Spleen (tissue), 7 donors: ENCODE data around the gene BBIP1.

Experiments used
- CTCF ChIP-seq, 11 experiments: fragments of 200-600 bp in 7 of 11; fragments of 450-650 bp in 4 of 11; sonication (generic) in 4 of 11; IDR thresholded peaks in 8 of 11; conservative IDR thresholded peaks in 3 of 11; 1 replicate in 7 of 11; 2 replicates in 4 of 11; pipeline versions ENCODE4 v1.4.0 to v1.8.0; 2016 to 2021; ENCODE audit warnings: antibody characterized with exemption in 11 of 11, inconsistent platforms in 4 of 11, mild to moderate bottlenecking in 1 of 11
- POLR2A ChIP-seq, 3 donors: fragments of 450-650 bp; IDR thresholded peaks; one replicate each; pipeline ENCODE4 v1.5.1; 2017; ENCODE audit warnings: antibody characterized with exemption in 3 of 3, mild to moderate bottlenecking in 1 of 3
- POLR2AphosphoS5 ChIP-seq, 3 donors: sonication (generic); formaldehyde crosslinking; IDR thresholded peaks; one replicate each; pipeline ENCODE4 v1.5.1; 2017; ENCODE audit warnings: antibody characterized with exemption in 3 of 3
- donor health status: DM: no; HTN: no; CAD: no; lungs with moderate emphysema.
- donor health status: DM: no; HTN: no; CAD: no.
- donor health status: DM: no; HTN: no; CAD: no.

- TF ChIP-seq POLR2AphosphoS5 (IDR thresholded peaks at IDR 0.05) (no peak), CTCF (IDR thresholded peaks at IDR 0.05 in 8 of 11, conservative IDR thresholded peaks at IDR 0.05 in 3 of 11) (no peak), POLR2A (IDR thresholded peaks at IDR 0.05) (no peak)
Measured at GRCh38 chr10:110967009-110967630, 48.1 kb upstream of the BBIP1 start.
